OCI-LY3 (cell line): Measurements from ENCODE around the gene OGT.

Source experiments
- EZH2phosphoT487 ChIP-seq: fragments of 200-600 bp; shearing (Covaris generic); IDR thresholded peaks from 2 replicates; pipeline ENCODE4 v1.6.1; 2018; ENCODE audit warnings: antibody characterized with exemption, mixed run types, low read depth
- TF ChIP-seq, protein P1 (sequence below): fragments of 200-600, 300-600 bp; sonication (generic); IDR thresholded peaks from 2 replicates; pipeline ENCODE4 v1.5.1; 2014; ENCODE audit warnings: antibody characterized with exemption, low read length, low read depth

DNA sequence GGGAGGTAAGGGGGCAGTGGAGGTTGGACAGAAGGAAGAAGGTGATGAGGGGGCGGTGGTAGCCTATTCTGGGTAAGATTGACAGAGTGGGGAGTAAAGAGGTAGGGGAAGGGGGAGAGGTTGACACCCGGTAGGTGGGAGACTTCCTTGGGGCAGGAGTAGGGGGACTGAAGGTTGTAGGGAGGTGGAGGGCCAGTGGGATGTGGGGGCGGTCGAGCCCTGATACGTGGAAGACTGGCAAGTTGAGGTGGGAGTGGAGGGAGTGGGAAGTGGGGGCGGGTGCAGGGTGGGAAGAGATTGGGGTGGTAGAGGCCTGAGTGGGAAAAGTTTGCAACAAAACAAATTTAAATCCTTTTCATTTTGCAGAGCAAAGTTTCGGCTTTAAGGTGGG lies 47.1 kb downstream of the OGT start:
- TF ChIP-seq, protein P1, sequence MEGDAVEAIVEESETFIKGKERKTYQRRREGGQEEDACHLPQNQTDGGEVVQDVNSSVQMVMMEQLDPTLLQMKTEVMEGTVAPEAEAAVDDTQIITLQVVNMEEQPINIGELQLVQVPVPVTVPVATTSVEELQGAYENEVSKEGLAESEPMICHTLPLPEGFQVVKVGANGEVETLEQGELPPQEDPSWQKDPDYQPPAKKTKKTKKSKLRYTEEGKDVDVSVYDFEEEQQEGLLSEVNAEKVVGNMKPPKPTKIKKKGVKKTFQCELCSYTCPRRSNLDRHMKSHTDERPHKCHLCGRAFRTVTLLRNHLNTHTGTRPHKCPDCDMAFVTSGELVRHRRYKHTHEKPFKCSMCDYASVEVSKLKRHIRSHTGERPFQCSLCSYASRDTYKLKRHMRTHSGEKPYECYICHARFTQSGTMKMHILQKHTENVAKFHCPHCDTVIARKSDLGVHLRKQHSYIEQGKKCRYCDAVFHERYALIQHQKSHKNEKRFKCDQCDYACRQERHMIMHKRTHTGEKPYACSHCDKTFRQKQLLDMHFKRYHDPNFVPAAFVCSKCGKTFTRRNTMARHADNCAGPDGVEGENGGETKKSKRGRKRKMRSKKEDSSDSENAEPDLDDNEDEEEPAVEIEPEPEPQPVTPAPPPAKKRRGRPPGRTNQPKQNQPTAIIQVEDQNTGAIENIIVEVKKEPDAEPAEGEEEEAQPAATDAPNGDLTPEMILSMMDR, result no peak
- no peak for TF ChIP-seq EZH2phosphoT487
